Gastrocnemius medialis (tissue), 4 donors: ENCODE measurements around the gene AK8.

ENCODE experiments used
- POLR2A ChIP-seq, 2 donors: fragments of 450-650 bp; IDR thresholded peaks; one replicate each; pipeline ENCODE4 v1.6.1; 2017; ENCODE audit warnings: antibody characterized with exemption in 2 of 2, mild to moderate bottlenecking in 2 of 2, moderate library complexity in 2 of 2
- TF ChIP-seq, protein P1 (sequence below), 5 experiments: fragments of 450-650 bp in 3 of 5; fragments of 200-600 bp in 2 of 5; sonication (generic) in 2 of 5; IDR thresholded peaks in 4 of 5; conservative IDR thresholded peaks in 1 of 5; 1 replicate in 4 of 5; 2 replicates in 1 of 5; pipeline ENCODE4 v1.5.1; 2016 to 2019; ENCODE audit warnings: antibody characterized with exemption in 5 of 5, mild to moderate bottlenecking in 3 of 5, moderate library complexity in 3 of 5

- TF ChIP-seq, protein P1, sequence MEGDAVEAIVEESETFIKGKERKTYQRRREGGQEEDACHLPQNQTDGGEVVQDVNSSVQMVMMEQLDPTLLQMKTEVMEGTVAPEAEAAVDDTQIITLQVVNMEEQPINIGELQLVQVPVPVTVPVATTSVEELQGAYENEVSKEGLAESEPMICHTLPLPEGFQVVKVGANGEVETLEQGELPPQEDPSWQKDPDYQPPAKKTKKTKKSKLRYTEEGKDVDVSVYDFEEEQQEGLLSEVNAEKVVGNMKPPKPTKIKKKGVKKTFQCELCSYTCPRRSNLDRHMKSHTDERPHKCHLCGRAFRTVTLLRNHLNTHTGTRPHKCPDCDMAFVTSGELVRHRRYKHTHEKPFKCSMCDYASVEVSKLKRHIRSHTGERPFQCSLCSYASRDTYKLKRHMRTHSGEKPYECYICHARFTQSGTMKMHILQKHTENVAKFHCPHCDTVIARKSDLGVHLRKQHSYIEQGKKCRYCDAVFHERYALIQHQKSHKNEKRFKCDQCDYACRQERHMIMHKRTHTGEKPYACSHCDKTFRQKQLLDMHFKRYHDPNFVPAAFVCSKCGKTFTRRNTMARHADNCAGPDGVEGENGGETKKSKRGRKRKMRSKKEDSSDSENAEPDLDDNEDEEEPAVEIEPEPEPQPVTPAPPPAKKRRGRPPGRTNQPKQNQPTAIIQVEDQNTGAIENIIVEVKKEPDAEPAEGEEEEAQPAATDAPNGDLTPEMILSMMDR (IDR thresholded peaks at IDR 0.05 in 4 of 5, conservative IDR thresholded peaks at IDR 0.05 in 1 of 5) = no peak
- no peak for TF ChIP-seq POLR2A (IDR thresholded peaks at IDR 0.05)
These were observed 75.8 kb downstream of the AK8 start for GRCh38 chr9:132802121-132802795.
